Measurements from ENCODE around the gene LDHD. TPM values are rescaled to one million over a fixed set of nuclear protein-coding genes. Genes with fewer than 3 reads are reported as not detected.
A peak's percentile ranks its signal among the peaks of the same experiment; 100 is the strongest.

Gene LDHD
- polyA plus RNA-seq, 3 donors = 3.7 to 6.3 (median 5.4) TPM

DNA sequence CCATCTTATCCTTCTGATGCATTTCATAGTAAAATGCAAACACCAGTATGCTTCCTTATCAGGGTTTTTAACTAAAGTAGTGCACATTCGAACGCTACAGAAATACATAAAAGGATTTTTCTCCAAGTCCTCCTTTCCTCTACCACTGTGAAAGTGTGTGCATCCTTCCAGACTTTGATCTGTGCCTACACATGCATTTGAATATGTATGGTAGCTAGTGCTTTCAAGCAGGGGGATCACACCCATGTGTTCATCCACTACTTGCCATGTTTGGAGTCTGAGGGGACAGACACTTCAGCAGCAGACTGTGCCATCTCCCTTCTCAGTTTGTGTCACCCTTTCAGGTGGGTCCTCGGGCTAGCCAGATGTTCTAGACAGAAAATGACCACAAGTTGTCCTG is 14.9 kb downstream of the LDHD start:
- Histone ChIP-seq H3K27me3 (ENCODE audit: control insufficient read depth in 2 of 2, insufficient read depth in 2 of 2, low read length in 2 of 2) (no peaks in the 10 kb centered on the region), H3K4me2 (replicated peaks; ENCODE audit: extremely low read depth, low read length, poor library complexity, severe bottlenecking) (no peak overlapping the region), H2AFZ (ENCODE audit: insufficient read depth, low read depth, low read length, poor library complexity, severe bottlenecking) (no peak overlapping the region), H3K4me1 (ENCODE audit: control insufficient read depth in 1 of 2, insufficient read depth in 2 of 2, low read length in 2 of 2) (peaks cover 48 to 54% of the 10 kb centered on the region in 2 donors), H3K9ac (ENCODE audit: insufficient read depth, low read length, poor library complexity, severe bottlenecking) (no peak overlapping the region), H3K9me3 (replicated peaks in 1 of 2; ENCODE audit: control insufficient read depth in 1 of 2, insufficient read depth in 1 of 2, low read length in 2 of 2) (no peaks in the 10 kb centered on the region), H3K4me3 (replicated peaks in 1 of 3; ENCODE audit: low read depth in 2 of 3, low read length in 3 of 3) (no peak overlapping the region), H3K36me3 (replicated peaks in 1 of 2; ENCODE audit: control insufficient read depth in 1 of 2, insufficient read depth in 2 of 2, low read length in 2 of 2) (no peaks in the 10 kb centered on the region), H3K27ac (ENCODE audit: low read depth in 1 of 2, low read length in 2 of 2) (no peak overlapping the region), H4K20me1 (ENCODE audit: insufficient read depth, low read length) (no peaks in the 10 kb centered on the region), H3K79me2 (ENCODE audit: insufficient read depth, low read length) (no peaks in the 10 kb centered on the region)
- no peak overlapping the region for H3K27ac Mint-ChIP-seq
- peaks cover 56% of the 10 kb centered on the region for H3K4me1 Mint-ChIP-seq
- intact Hi-C loops (cut with micrococcal nuclease) = no loop called here
- TF ChIP-seq, protein P1, sequence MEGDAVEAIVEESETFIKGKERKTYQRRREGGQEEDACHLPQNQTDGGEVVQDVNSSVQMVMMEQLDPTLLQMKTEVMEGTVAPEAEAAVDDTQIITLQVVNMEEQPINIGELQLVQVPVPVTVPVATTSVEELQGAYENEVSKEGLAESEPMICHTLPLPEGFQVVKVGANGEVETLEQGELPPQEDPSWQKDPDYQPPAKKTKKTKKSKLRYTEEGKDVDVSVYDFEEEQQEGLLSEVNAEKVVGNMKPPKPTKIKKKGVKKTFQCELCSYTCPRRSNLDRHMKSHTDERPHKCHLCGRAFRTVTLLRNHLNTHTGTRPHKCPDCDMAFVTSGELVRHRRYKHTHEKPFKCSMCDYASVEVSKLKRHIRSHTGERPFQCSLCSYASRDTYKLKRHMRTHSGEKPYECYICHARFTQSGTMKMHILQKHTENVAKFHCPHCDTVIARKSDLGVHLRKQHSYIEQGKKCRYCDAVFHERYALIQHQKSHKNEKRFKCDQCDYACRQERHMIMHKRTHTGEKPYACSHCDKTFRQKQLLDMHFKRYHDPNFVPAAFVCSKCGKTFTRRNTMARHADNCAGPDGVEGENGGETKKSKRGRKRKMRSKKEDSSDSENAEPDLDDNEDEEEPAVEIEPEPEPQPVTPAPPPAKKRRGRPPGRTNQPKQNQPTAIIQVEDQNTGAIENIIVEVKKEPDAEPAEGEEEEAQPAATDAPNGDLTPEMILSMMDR (IDR thresholded peaks at IDR 0.05) = no peak
- peaks cover 0 to 1% (median 1%) of the 10 kb centered on the region in 3 donors for H3K27me3 Mint-ChIP-seq (ENCODE audit: low read depth in 3 of 3)
- H3K9me3 Mint-ChIP-seq = no peaks in the 10 kb centered on the region
- DNase-seq = no peak
- peaks cover 10 to 19% of the 10 kb centered on the region in 2 donors for H3K36me3 Mint-ChIP-seq
- WGBS (ENCODE audit: insufficient coverage) = 100% methylated on average over 1 of the region's 3 CpGs
- no peak overlapping the region for H3K4me3 Mint-ChIP-seq

DNA sequence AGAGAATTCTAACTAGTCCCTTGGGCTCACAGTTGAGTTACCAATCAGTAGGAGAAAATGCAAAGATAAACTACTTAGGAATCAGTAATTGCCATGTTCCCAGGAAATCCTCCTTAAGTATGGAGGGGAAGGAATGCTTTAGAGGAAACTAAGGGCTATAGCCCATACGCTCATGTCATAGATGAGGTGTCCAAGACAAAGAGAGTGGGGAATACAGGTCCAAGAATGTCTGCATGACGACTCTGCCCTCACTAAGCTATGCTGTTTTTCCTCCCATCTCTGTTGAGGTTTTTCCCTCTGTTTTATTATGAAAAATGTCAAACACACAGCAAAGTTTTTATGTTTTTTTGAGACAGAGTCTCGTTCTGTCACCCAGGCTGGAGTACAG is 16.0 kb downstream of the LDHD start:
- DNase-seq = no peak
- Mint-ChIP-seq H3K9me3 (no peaks in the 10 kb centered on the region), H3K4me3 (no peak overlapping the region), H3K4me1 (peaks cover 50% of the 10 kb centered on the region), H3K36me3 (peaks cover 13 to 26% of the 10 kb centered on the region in 2 donors), H3K27ac (peak overlapping the region in 2 of 7 donors; percentile 74 to 83), H3K27me3 (ENCODE audit: low read depth in 3 of 3) (peaks cover 0 to 1% (median 1%) of the 10 kb centered on the region in 3 donors)
- no peaks in the 10 kb centered on the region for H3K27me3 ChIP-seq (ENCODE audit: control insufficient read depth in 2 of 2, insufficient read depth in 2 of 2, low read length in 2 of 2)
- H4K20me1 ChIP-seq (ENCODE audit: insufficient read depth, low read length) = no peaks in the 10 kb centered on the region
- H3K36me3 ChIP-seq (replicated peaks in 1 of 2; ENCODE audit: control insufficient read depth in 1 of 2, insufficient read depth in 2 of 2, low read length in 2 of 2) = peaks cover 0 to 5% of the 10 kb centered on the region in 2 donors
- TF ChIP-seq, protein P1 (IDR thresholded peaks at IDR 0.05) = no peak
- H3K4me1 ChIP-seq (ENCODE audit: control insufficient read depth in 1 of 2, insufficient read depth in 2 of 2, low read length in 2 of 2) = peaks cover 37 to 44% of the 10 kb centered on the region in 2 donors
- peak overlapping the region; percentile 76 for H2AFZ ChIP-seq (ENCODE audit: insufficient read depth, low read depth, low read length, poor library complexity, severe bottlenecking)
- no peaks in the 10 kb centered on the region for H3K79me2 ChIP-seq (ENCODE audit: insufficient read depth, low read length)
- H3K9me3 ChIP-seq (replicated peaks in 1 of 2; ENCODE audit: control insufficient read depth in 1 of 2, insufficient read depth in 1 of 2, low read length in 2 of 2) = no peaks in the 10 kb centered on the region
- H3K4me2 ChIP-seq (replicated peaks; ENCODE audit: extremely low read depth, low read length, poor library complexity, severe bottlenecking) = no peak overlapping the region
- 100% methylated on average over 1 of the region's 3 CpGs for WGBS (ENCODE audit: insufficient coverage)
- intact Hi-C loops (cut with micrococcal nuclease) = no loop called here
- no peak overlapping the region for H3K9ac ChIP-seq (ENCODE audit: insufficient read depth, low read length, poor library complexity, severe bottlenecking)
- peak overlapping the region; percentile 48 to 74 for H3K27ac ChIP-seq (ENCODE audit: low read depth in 1 of 2, low read length in 2 of 2)
- no peak overlapping the region for H3K4me3 ChIP-seq (replicated peaks in 1 of 3; ENCODE audit: low read depth in 2 of 3, low read length in 3 of 3)
